ENCODE data around the gene OR5AN1. TPM values are rescaled to one million over a fixed set of nuclear protein-coding genes. Genes with fewer than 3 reads are reported as not detected.
"Not testable (repeated sequence)": the region's sequence is repeated elsewhere in the genome, so short reads cannot be mapped to it uniquely, and the experiment has no call there.

OR5AN1 gene
- polyA plus RNA-seq, 2 of the 4 experiments (the other 2 are of a cell fraction) = not detected

GRCh38 chr11:59365232-59366018 is 6.7 kb downstream of the OR5AN1 start:
- Histone ChIP-seq H3K4me2 (no peak overlapping the region), H3K4me1 (no peaks in the 10 kb centered on the region), H3K9me3 (no peaks in the 10 kb centered on the region), H3K4me3 (no peak overlapping the region), H3K27ac (no peak overlapping the region)
- TF ChIP-seq MAFK (IDR thresholded peaks at IDR 0.05; ENCODE audit: partially characterized antibody) (peak; percentile 93), SMC3 (IDR thresholded peaks at IDR 0.05) (no peak), RCOR1 (IDR thresholded peaks at IDR 0.05; ENCODE audit: low read depth, low read length) (no peak), TFCP2L1 (CRISPR knock-in tag; IDR thresholded peaks at IDR 0.05) (no peak), MYC (IDR thresholded peaks at IDR 0.05; ENCODE audit: borderline replicate concordance, low read length) (no peak)
- DNase-seq (ENCODE audit: low read depth in 1 of 2, low spot score in 1 of 2) (no peak), ATAC-seq (no peak), FAIRE-seq (no peak)
- ChIA-PET CTCF (no interaction called here), POLR2A (no interaction called here)

- TF ChIP-seq PBX3 (IDR thresholded peaks at IDR 0.05) (no peak), NPAS2 (CRISPR knock-in tag; IDR thresholded peaks at IDR 0.05; ENCODE audit: borderline replicate concordance) (no peak), POLR2AphosphoS2 (conservative IDR thresholded peaks at IDR 0.05; ENCODE audit: low read length) (no peak), EHF (CRISPR knock-in tag; IDR thresholded peaks at IDR 0.05) (no peak), ESRRA (IDR thresholded peaks at IDR 0.05; ENCODE audit: borderline replicate concordance, low read length) (no peak), HMGXB4 (CRISPR knock-in tag; IDR thresholded peaks at IDR 0.05; ENCODE audit: borderline replicate concordance) (no peak), PHF8 (IDR thresholded peaks at IDR 0.05; ENCODE audit: borderline replicate concordance, low read depth) (no peak), BCL3 (IDR thresholded peaks at IDR 0.05) (no peak), HEYL (CRISPR knock-in tag; IDR thresholded peaks at IDR 0.05) (no peak), ZFP36 (IDR thresholded peaks at IDR 0.05; ENCODE audit: borderline replicate concordance, partially characterized antibody) (no peak), HDAC2 (IDR thresholded peaks at IDR 0.05) (no peak), TP53 (CRISPR knock-in tag; IDR thresholded peaks at IDR 0.05) (no peak), MAFK (IDR thresholded peaks at IDR 0.05; ENCODE audit: partially characterized antibody) (no peak), HOXB13 (CRISPR knock-in tag; IDR thresholded peaks at IDR 0.05; ENCODE audit: low read depth) (no peak), GATA3 (IDR thresholded peaks at IDR 0.05; ENCODE audit: borderline replicate concordance) (no peak), BHLHE40 (IDR thresholded peaks at IDR 0.05; ENCODE audit: low read depth, low read length) (no peak), FOSL2 (IDR thresholded peaks at IDR 0.05) (no peak), FOSL2 (CRISPR knock-in tag; IDR thresholded peaks at IDR 0.05) (no peak), CHD2 (IDR thresholded peaks at IDR 0.05; ENCODE audit: low read length, partially characterized antibody) (no peak)
- H3K4me1 ChIP-seq = no peaks in the 10 kb centered on the region
- ChIA-PET POLR2A (no interaction called here), CTCF (interaction anchor here (0.7 to 1.4 kb wide), 2 partner anchors 11 to 241 kb away, joined by 4 read pairs; no protein-coding TSS in a partner anchor)
- no peaks in the 10 kb centered on the region for H3K9me3 ChIP-seq
- no peak for FAIRE-seq
- no peak for ATAC-seq
- 3% methylated on average over 8 of the region's 8 CpGs for WGBS (ENCODE audit: missing lambda C conversion rate)
- H3K4me3 ChIP-seq = no peak overlapping the region
- no peak for DNase-seq (ENCODE audit: low read depth in 1 of 2, low spot score in 1 of 2)
- no peak overlapping the region for H3K4me2 ChIP-seq
- no peak overlapping the region for H3K27ac ChIP-seq
Measured at GRCh38 chr11:59368238-59369022, 9.7 kb downstream of the OR5AN1 start.

- ATAC-seq; H3K4me2 ChIP-seq; H3K4me1 ChIP-seq; FAIRE-seq; H3K9me3 ChIP-seq; H3K27ac ChIP-seq; POLR2A ChIA-PET; H3K4me3 ChIP-seq; DNase-seq (ENCODE audit: low read depth in 1 of 2, low spot score in 1 of 2): not testable (repeated sequence)
- WGBS (ENCODE audit: missing lambda C conversion rate) = 0% methylated on average over 3 of the region's 3 CpGs
- CTCF ChIA-PET = interaction anchor here (1.2 kb wide), 1 partner anchor 12 kb away, joined by 3 read pairs; no protein-coding TSS in a partner anchor
Measured at GRCh38 chr11:59372324-59372723, 13.6 kb downstream of the OR5AN1 start.

All from A549 (cell line).